ENCODE data around the gene PCDHA1.

- TF ChIP-seq CTCF (IDR thresholded peaks at IDR 0.05) (no peak), POLR2AphosphoS5 (IDR thresholded peaks at IDR 0.05) (no peak), EP300 (IDR thresholded peaks at IDR 0.05) (no peak)
Observed at GRCh38 chr5:140822281-140822629, 36.3 kb downstream of the PCDHA1 start.
